NCI-H446 treated with DMSO at 0.1 percent for 48 hours (cell line): ENCODE measurements around the gene ZSCAN12.
"Not testable (repeated sequence)": the region's sequence is repeated elsewhere in the genome, so short reads cannot be mapped to it uniquely, and the experiment has no call there.

Source experiments
- DNase-seq: peaks from one replicate; lab custom pipeline; 2025; lab: John Stamatoyannopoulos, UW

The ZSCAN12 gene

GRCh38 chr6:28399350-28400121 is at the start of gene ZSCAN12:
TSS of gene ZSCAN12 (minus strand) at chr6:28399747. CDS start at chr6:28398405, 1,342 bp downstream.
- peak; percentile 64 for DNase-seq

DNA sequence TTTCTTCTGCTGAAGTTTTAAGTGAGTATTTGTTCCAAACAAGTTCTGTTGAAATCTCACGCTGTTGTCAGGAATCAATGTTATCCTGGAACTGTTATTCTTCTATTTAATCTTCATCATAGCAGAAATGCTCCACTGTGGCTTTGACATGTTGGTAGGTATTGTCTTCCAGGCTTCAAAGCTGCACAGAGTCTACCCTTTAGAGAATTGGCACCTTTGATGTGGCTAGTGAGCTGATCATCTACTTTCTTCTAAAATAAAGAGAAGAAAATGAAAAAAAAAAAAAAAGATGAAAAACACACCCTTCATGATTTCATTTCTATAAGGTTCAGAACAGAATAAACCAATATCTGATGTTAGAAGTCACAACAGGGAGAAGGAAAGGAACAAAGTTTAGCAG is 49.5 kb upstream of the ZSCAN12 start:
- no peak for DNase-seq

DNA sequence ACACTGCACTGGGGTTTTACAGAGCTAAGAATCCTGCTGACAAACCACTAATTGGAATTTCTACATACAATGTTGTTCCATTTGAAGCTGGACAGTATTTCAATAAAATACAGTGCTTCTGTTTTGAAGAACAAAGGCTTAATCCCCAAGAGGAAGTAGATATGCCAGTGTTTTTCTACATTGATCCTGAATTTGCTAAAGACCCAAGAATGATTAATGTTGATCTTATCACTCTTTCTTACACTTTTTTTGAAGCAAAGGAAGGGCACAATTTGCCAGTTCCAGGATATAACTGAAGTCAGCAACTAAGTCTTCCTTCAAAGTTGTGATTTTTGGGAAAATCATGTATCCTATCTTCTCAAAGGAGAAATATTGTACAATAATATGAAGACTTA is 48.0 kb upstream of the ZSCAN12 start:
- DNase-seq: not testable (repeated sequence)

GRCh38 chr6:28446818-28447511 is 47.4 kb upstream of the ZSCAN12 start:
- DNase-seq: no peak

GRCh38 chr6:28444759-28445158 is 45.2 kb upstream of the ZSCAN12 start:
- not testable (repeated sequence) for DNase-seq

GRCh38 chr6:28443112-28443773 is 43.7 kb upstream of the ZSCAN12 start, which contains the start of gene ZSCAN23:
TSS of gene ZSCAN23 (minus strand) at chr6:28443491. CDS start at chr6:28436266, 7,225 bp downstream.
- DNase-seq: peak; percentile 74

- DNase-seq: no peak
Measured at GRCh38 chr6:28442586-28442985, 43.0 kb upstream of the ZSCAN12 start.

DNA sequence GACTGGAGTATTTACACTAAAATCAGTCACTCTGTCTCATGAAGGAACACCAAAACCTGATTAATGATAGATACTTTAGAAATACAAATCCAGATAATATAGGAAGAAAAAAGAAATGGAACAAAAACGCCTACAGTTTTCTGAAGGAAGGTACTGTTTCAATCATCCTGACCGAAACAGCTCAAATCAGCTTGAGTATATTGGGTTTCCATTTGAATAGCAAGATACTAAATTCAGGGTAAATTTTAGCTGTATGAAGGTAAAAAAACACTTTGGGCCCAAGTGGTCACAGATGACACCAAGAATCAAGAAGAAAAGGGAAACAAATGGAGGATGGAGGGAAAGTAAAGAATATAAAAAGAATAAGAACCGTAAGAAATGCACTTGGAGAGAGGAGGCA is 36.9 kb upstream of the ZSCAN12 start:
- no peak for DNase-seq

DNA sequence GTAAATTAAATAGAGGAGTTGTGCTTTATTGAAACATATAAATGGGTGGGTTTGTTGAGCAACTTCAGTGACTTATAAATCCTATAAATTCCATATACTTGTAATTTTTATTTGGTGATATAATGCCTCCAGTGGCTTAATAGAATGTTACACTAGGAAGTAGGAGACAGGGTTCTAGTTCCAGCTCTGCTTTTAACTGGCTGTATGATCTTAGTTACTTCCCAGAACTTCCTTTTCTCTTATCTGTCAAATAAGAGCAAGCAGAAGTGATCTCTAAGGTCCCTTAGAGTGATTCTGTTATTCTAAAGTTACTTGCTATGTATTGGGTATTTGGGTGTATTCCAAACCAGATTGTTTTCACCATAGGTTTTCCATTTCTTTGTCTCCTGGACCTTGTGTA is 33.6 kb upstream of the ZSCAN12 start:
- DNase-seq: no peak

GRCh38 chr6:28429781-28430180 is 30.2 kb upstream of the ZSCAN12 start:
- no peak for DNase-seq

- DNase-seq: no peak
Measured at GRCh38 chr6:28425944-28426541, 26.5 kb upstream of the ZSCAN12 start.

DNA sequence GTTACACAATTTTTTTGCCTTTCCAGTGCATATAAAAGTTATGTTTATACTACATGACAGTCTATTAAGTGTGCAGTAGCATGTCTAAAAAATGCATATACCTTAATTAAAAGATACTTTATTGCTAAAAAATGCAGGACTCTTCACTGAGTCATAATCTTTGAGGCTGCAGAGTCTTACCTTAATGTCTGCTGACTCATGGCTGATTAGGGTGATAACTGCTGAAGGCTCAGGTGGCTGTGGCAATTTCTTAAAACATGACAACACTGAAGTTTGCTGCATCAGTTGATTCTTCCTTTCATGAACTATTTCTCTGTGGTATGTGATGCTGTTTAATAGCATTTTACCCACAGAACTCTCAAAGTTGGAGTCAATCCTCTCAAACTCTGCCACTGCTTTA is 24.6 kb upstream of the ZSCAN12 start:
- no peak for DNase-seq

DNA sequence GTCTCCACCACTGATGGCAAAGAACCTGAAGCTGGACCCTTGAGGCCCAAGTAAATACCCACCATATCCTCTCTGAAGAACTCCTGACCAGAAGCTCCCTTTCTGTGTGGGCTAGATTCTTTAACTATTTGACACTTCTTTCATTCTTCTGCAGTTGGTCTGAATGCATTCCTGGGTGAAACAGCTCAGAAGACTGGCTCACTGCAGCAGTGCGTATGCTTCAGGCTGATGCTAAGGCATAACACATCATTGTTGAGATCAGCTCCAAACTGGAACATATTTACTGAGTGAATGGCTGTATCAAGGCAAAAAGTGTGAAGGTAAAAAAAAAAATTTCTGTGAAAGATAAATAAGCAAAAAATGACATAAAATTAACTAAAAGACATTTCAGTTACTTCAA is 24.0 kb upstream of the ZSCAN12 start:
- DNase-seq: no peak

DNA sequence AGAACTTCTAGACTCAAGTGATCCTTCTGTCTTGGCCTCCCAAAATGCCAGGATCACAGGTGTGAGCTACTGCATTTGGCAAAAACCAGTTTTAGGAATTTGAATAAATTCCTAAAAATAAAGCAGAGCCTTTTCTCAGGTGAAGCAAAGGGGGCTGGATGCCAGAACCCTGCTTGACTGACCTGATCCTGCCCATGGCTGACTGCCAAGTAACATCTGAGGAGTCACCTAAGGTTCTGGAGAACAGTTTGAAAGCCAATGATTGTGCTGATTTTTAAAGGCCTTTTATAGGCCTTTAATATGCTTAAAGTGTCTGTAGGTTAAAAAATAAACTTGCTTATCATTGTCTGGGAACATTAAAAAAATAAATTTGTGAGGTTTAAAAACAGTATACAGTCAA is 14.1 kb upstream of the ZSCAN12 start:
- no peak for DNase-seq

- no peak for DNase-seq
Measured at GRCh38 chr6:28410767-28411166, 11.2 kb upstream of the ZSCAN12 start.

- DNase-seq: no peak
Measured at GRCh38 chr6:28408076-28408802, 8.7 kb upstream of the ZSCAN12 start.

DNA sequence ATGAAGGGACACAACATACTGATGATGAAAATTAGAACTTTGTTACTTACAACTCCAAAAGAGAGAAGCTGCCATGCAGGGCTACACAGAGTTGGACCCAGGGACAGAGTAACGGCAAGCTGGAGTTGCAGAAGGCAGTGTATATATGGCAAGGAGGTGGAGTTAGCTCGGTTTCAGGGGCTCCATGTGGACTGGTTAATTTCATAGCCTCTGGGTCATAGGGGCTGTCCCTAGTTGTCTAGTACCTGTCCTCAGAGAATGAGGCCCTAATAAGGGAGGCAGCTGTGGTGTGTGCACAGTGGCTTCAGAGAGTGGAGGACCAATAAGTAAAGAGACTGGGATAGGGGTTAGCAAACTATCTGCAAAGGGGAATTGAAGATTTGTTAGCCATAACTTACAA is 7.9 kb upstream of the ZSCAN12 start:
- no peak for DNase-seq

DNA sequence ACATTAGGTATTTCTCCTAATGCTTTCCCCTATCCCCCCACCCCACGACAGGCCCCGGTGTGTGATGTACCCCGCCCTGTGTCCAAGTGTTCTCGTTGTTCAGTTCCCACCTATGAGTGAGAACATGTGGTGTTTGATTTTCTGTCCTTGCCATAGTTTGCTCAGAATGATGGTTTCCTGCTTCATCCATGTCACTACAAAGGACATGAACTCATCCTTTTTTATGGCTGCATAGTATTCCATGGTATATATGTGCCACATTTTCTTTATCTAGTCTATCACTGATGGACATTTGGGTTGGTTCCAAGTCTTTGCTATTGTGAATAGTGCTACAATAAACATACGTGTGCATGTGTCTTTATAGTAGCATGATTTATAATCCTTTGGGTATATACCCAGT is 4.4 kb upstream of the ZSCAN12 start:
- not testable (repeated sequence) for DNase-seq

DNA sequence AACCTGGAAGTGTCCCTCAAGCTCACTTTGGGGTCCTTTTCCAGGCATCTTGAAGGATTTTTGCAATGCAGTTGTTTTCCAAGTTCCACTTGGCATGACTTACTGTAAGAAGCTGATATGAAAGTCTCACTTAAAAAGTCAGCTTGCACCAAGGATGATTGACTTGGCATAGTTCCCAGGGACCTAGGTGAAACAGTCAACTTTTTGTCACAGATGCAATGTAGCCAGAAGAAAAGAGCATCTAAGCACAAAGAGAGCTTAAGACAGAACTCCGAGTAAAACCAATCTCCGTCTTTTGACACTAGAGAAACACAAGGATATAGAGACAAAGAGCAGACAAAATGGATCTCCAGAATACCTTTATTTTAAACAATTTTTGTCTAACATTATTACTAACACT is 2.6 kb upstream of the ZSCAN12 start:
- no peak for DNase-seq

DNA sequence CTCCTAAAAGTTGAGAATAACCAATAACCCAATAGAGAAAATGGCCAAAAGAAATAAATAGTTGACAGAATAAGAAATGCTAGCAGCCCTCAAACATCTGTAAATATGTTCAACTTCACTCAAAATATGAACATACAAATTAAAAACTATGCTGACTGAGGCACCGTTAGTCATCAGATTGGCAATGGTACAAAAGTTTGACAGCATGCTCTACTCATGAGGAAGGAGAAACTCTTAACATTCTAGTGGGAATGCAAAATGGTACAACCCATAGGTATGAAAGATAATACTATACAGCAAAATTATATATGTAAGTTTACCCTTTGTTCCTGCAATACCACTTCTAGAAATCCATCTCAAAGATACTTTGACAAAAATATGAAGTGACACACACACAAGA is 1.6 kb upstream of the ZSCAN12 start:
- DNase-seq: no peak

DNA sequence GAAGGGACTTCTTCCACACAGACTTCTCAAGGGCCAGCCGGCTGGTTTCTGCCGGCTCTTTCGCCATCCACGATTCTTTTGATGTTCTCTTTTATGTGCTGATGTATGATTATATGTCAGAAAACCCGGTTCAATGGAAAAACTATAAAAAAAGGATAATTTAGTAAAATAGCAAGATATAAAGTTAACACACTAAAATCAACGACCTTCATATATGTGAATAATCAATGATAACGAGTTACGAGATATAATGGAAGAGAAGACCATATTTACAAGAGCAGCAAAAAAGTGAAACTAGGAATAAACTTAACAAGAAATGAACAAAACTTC is 540 bp upstream of the ZSCAN12 start:
- DNase-seq: no peak

GRCh38 chr6:28395918-28396317 is 3.6 kb downstream of the ZSCAN12 start:
- DNase-seq: no peak
